Transverse colon (tissue), 3 donors: ENCODE results near the gene GNB1L.

Source experiments
- CTCF ChIP-seq, 5 experiments: fragments of 200-600 bp in 3 of 5; fragments of 450-650 bp in 2 of 5; sonication (generic) in 3 of 5; IDR thresholded peaks; 1 replicate in 2 of 5; 2 replicates in 3 of 5; pipeline ENCODE4 v1.5.1; 2016 to 2017; ENCODE audit warnings: antibody characterized with exemption in 5 of 5, inconsistent platforms in 3 of 5, mild to moderate bottlenecking in 2 of 5, moderate library complexity in 1 of 5
- EP300 ChIP-seq: sonication (generic); formaldehyde crosslinking; IDR thresholded peaks from one replicate; pipeline ENCODE4 v1.6.1; 2017; ENCODE audit warnings: antibody characterized with exemption, low read depth
- POLR2A ChIP-seq: fragments of 450-650 bp; IDR thresholded peaks from one replicate; pipeline ENCODE4 v1.6.1; 2016; ENCODE audit warnings: antibody characterized with exemption, mild to moderate bottlenecking, moderate library complexity

GRCh38 chr22:19866665-19867009 is 12.0 kb upstream of the GNB1L start:
- TF ChIP-seq CTCF (IDR thresholded peaks at IDR 0.05) (no peak), POLR2A (no peak), EP300 (no peak)
